HG02678 (cell line): ENCODE results near the gene PARD3B.

Experiments
- ATAC-seq: cut with Tn5 transposase; IDR thresholded peaks from one replicate; pipeline ENCODE4 v1.9.1; 2021; ENCODE audit warnings: mild to moderate bottlenecking, moderate library complexity; ENCODE audit not compliant: unreplicated experiment

Gene PARD3B

DNA sequence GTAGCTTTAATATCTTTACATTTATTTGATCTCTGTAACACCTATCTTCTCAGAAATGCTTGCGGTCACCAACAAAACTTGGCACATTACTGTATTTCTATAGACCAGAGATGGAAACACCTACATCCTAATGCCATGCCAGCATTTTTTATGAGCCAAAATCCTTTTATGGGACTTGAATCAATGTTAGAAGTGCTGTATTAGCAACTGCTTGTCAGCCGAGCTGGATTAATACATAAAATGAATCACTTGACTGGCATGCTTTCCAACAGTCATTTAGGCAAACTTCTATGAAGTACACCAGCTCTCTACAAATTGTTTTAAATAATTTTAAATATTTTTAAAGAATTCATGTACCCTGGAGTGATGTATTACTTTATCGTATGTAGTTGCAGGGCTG, 864.1 kb downstream of the PARD3B start:
- ATAC-seq: no peak

DNA sequence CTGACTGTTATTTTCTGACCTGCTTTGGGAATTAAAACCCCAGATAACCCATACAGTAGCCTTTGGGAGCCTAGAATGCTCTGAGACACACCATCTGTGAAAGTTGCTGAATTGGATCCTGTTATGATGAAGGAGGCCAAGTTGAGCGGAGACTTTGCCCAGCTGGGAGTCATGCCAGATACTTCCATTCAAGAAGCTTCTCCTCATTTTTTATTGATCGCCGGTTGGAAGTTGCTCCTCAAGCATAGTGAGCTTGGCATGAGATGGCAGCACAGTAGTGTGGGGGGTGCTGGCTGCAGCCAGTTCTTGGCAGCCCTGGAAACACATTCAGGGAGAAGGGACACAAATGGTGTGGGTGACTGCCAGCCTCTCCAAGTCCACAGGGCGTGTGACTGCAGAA, 866.3 kb downstream of the PARD3B start:
- no peak for ATAC-seq

DNA sequence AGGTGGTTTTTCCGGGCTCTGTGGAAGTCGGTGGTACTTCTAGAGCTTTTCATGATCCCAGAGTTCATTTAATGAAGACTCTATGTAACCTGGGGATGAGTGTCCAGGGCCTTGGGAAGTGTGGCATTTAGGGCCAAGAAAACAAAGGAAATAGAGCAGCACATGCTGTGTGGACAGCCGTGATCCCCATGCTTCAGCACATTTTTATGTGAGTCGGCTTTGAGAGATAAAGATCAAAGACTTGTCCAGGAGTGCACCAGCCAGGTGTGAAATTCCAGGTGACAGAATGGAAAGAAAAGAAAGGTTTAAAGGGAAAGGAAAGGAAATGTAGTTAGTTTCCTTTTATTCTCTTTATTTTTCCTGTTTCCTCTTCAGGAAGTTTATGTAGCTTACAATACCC, 879.1 kb downstream of the PARD3B start:
- ATAC-seq: no peak

DNA sequence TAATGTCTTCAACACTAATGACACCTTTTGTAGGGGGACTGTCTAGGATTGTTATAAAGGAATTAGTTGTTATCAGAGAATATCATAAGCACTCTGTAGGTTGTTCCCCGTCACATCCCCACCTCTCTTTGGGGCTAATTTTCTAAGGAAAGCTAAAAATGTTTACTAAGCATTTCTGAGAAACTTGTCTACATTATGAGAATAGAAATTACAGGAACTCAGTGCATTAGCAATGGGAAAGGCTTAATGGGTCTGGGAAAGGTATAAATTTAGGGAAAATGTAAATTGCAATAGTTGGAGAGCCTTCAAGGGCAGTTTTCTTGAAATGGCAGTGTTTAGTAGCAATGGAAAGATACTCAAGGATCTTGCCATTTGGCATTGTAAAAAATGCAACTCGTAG, 879.8 kb downstream of the PARD3B start:
- ATAC-seq: no peak

DNA sequence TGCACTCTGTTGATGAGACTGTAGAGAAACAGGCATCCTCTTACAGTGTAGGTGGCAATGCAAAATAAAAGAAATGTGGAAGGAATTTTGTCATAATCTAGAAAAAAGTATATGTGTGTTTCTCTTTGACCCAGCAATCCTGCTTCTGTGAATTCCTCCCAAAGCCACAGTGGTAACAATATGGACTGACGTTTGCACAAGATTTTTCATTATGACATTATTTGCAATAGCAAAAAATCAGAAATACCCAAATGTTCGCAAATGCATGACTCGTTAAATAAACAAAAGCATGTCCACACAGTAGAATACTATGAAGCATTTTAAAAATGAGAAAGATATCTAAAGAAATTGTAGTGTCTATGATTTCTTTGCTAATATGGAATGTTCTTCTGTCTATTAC, 881.8 kb downstream of the PARD3B start:
- no peak for ATAC-seq

DNA sequence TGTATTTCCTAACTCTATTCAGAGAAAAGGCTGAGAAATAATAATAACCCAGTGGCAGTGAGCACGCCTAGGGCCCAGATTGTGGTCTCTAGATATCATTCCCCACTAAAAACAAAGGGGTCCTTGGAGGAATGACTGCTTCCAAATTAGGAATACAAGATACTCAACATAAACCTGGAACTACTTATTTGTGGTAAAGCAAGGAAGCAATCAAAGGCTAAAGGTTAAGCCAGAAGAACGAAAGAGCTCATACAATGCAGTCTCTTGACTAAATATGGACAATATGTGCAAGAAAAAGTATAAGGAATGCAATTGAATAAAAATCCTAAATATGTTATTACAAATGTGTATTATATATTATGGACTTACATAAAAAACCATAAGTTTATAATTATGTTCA, 883.5 kb downstream of the PARD3B start:
- no peak for ATAC-seq

DNA sequence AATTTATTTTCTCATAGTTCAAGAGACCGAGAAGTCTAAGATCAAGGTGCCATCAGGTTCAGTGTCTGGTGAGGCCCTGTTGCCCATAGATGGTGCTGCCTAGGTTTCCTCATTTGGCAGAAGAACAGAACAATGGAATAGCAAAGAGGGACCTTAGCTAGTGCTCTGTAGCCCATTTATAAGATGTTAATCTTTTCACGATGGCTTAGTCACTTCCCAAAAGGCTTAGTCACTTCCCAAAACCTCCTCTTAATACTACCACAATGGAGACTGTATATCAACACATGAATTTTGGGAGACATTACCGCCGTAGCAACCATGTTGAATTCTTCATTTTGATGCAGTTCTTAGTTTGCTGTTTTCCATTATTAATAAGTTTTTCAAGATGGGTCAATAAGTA, 890.7 kb downstream of the PARD3B start:
- ATAC-seq: no peak

DNA sequence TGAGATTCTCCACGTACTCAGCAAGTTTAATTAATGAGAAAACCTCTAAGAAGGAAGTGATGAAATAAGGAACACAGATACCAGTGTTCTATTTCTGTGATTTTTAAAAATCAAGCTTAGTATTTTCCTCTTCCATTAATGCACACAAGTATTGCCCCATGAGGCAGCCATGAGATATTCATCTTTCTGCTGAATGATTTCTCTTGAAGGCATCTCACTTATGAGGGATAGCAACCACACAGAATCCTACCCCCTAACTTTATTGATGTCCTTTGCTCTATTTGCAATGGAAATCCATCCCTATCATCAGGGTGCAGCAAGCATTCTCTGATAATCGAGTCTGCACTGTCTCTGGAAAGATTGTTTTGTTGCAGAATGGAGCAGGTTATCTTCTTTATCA, 893.0 kb downstream of the PARD3B start:
- no peak for ATAC-seq

DNA sequence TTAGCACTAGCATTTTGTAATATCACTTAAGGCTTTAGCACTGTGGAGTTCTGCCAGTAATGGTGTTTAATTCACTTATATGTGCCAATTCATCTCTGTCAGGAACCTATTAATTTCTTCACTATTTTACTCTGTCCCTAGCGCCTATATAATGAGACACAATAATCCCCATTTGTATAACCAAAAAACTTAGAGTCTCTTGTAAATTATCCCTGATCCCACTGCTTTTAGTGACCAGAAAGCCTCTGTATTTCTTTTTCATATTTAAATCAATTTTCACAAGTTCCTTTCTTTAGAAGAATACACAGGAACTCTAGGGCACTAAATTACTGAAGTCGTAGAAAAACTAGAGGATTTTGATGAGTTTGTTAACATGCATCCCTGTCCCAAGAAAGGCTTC, 894.3 kb downstream of the PARD3B start:
- no peak for ATAC-seq

DNA sequence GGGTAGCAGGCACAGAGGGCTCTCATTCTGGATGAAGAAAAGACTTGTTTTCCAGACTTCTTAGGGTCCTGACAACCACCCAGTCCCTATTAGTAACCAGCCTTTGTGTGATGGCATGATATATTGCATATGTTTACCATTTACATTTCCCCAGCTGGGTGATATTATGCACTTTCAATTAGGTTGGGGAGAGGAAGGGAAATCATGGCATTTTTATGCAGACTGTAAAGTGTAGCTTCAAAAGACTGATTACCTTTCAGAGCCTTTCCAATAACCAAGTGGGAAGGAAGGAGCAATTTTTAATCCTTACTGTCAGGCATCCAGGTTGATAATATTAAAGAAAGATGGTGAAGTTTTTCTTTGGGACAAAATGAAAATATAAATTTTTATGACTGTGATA, 896.2 kb downstream of the PARD3B start:
- no peak for ATAC-seq

DNA sequence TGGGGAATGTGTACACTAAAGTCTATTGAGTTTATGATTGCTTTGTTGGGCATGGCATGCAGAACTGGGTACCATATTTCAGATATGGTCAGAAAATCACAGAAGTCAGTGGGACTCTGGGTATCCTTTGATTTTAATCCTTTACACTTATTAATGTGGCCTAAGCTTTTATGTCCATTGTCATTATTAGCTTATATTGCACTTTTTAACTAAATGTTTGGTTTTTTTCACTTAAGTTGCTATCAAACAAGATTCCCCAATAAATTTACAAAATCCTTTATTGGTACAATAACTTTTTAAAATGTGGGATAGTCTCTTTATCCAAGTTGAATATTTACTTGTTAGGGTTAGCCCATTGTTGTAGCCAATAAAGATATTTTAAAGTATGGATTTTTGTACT, 902.9 kb downstream of the PARD3B start:
- no peak for ATAC-seq

DNA sequence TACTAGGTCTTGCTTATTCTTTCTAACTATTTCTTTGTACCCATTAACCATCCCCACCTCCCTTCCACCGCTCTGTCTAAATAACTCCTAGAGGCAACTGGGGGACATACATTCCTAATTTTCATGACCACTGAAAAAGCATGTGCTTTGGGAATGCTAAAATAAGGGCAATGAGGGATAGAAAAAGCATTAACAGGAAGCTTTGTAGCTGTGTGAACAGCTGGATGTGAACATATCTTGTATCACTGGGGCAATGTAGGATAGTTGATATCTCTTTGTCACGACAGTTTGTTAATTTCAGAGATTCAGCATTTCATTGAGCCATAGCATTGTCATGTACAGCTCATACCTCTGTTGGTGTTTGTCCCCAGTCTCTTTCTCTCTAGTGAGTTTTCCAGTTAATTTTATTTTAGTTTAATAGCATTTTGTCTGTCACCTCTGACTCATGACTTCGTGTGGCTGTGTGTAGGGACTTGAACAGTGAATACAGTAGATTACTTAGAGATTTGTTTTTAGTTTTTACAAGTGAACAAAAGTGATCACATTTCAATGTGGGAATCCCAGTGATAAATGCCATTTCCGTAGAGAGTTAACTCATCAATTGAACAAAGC, 906.7 kb downstream of the PARD3B start:
- no peak for ATAC-seq

DNA sequence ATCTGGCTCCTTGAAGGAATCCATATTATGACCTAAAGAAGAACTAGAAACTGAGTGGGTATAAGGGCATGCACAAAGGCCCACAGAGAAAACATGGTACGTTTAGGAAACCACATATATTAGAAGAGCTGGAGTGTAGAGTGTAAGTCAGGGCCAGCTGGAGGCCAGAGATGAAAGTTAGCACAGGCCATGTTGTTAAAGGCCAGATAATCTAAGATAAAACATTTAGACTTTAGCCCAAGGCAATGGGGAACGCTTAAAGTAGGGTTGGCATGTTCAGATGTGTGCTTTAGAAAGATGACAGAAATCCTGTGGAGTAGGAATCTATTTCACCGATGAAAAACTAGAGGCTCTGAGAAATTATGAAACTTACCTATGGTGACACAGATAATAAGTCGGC, 907.9 kb downstream of the PARD3B start:
- ATAC-seq: no peak

DNA sequence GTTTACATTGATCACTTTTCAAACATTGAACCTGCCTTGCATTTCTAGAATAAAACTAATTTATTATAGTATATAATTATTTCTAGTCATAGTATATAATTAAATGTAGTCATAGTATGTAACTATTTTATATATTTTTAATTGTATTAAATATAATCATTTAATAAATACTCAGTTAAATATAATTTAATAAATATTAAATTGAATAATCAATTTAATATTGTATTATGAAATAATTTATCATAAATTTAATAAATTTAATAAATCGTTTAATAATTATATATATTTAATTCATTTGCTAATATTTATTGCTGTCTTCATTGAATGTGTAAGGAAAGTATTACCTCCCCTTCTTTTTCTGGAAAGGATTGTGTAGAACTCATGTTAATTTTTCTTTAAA, 911.4 kb downstream of the PARD3B start:
- ATAC-seq: no peak

DNA sequence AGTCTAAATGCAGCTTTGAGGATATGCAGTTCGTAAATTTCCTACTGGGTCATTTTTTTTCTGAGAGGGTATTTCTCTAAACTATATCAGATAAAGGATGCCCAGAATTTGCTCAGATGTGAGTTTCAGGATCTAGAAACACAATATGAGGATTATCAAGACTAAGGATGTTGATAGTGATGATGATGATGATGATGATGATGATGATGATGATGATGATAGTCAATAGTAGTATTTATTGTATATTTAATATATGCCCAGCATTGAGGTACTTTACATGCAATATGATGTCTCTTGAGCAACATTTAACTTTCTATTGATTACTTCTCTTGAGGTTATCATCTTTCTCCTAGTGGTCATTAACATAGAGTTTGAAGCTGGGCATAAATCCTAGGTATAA, 914.9 kb downstream of the PARD3B start:
- no peak for ATAC-seq

DNA sequence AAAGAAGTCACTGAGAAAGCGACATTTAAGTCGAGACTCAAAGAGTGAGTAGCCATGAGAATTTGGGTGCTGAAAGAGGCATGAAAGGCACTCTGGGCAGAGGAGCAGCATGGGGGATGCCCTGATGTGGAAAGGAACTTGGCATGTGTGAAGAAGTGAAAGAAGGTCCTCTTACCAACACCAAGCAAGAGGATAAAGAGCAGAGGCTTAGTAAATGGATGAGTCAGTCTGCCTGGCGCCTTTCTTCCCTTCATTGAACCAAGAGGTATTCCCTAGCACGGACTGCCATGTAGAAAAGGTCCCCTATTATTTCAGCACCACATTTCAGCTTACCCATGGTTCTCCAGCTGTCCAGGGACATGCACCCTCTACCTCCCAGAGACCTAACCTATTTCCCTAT, 915.9 kb downstream of the PARD3B start:
- no peak for ATAC-seq

DNA sequence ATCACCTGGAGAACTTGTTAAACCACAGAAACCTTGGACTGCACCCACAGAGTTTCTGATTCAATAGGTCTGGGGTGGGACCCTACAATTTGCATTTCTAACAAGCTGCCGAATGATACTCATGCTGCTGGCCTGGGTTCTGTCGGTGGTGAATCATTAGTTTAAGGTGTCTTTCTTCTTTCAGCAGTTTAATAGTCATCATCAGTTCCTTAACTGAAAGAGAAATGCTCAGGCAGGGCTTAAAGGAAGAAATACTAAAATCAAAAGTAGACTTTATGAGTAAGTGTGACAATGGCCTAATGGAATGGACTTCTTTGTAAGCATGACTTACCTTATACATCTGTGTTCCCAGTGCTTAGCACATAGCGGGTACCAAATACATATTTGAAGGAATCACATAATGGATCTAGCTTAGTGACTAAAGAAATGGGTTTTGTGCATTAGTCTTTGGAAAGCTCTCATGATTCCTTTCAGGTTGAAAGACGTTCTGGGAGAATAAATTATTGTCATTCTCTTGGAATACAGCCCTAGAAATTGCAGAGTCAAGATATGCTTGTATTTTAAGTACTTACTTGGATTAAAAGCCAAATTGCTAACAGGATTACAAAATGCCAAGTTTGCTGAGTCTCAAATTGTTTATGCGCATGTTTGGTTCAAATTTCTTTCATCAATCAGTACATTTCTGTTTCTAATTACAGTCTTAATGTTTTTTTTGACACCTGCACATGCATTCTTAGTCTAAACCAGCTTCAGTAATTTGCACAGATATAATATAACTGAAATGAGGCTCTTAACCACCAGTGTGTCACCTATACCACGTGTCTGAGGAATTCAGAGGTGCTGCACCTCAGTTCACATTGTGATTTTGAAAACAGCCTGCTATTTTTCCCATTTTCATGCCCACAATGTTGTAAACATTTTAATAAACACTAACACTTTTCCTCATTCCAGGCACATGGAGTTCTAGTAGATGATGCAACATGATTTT, 916.7 kb downstream of the PARD3B start:
- ATAC-seq: no peak

DNA sequence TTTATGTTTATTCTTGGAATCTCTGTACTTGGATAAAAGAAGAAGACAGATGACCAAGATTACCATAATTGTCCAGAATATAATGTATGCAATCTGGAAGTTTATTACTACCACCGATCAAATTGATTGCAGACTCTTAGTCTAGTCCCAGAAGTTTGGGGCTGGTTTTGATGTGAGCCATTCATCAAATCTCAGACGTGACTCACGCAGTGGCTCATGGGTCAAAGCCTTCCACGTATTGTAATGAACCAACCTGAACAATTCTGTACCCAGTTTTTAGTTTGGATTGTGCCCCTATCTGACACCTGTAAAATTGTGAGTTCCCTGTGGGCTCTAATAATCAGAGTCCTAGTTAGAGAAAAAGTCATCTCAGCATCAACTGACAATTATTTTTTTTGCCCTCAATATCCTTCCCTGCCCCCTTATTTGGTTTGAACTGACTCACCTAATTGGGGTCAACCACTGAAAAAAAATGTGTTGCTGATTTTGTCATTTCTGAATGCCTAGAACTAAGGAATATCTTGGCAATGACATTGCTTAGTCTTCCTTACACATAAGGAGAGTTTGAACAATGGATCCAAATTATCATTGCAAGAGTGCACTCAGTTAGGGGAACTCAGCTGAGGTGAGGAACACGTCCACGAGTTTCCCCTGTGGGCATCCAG, 917.5 kb downstream of the PARD3B start:
- ATAC-seq: no peak

DNA sequence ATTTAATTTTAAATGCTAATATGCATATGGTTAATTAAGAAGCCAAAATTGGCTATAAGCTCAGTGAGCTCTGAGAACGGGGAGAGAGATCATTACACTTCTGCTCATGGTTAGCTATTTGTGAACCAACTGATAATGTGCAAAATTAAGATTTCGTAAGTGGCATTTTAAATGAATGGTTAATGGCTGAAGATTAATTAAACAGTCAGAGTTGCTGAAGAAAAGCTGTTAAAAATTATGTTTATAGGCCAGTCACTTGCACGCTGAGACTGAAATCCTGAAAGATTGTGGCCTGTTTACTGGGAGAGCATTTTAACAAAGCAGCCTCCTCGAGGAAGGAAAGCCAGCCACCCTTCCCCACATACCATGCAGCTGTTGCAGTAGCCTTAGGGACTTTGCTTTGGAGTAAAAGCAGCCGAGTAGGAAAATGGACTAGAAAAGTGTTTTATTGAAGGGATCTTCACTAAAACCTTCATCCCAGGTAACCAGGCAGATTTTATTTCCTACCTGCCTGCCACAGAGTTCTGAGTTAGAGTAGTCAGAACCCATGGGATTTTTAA, 918.3 kb downstream of the PARD3B start:
- no peak for ATAC-seq

DNA sequence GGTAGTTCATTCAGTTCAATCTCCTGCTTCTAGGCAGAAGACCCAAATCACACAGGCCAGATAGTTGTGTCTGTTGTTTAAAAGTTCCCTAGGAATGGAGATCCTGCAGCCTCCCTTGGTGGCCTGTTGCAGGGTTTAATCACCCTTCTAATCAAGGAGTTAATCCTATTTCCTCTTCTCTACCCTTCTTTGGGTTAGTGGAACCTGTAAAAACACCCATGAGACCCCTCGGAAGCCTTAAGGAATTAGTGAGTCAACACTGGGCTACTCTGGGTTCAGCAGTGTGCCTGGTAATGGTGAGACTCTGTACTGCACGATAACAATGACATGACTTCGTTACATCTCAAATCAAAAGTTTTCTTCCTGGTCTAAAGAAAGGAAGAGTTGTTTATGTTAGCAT, 919.4 kb downstream of the PARD3B start:
- no peak for ATAC-seq

DNA sequence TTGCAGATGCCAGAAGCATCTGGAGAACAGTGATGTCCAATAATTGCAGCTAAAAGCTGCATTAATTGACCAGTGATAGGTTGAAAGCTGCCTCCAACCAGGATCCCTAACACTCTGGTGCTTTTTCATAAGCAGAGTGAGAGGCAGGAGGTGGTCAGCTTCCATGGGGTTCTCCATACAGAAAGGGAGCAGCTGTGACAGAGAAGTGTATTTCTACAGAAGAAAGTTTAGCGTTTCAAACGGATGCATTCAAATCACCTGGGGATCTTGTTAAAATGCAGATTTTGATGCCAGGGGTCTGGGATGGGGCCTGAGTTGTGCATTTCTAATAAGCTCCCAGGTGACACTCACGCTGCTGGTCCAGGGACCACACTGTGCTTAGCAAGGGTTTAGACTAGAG, 920.5 kb downstream of the PARD3B start:
- ATAC-seq: no peak

DNA sequence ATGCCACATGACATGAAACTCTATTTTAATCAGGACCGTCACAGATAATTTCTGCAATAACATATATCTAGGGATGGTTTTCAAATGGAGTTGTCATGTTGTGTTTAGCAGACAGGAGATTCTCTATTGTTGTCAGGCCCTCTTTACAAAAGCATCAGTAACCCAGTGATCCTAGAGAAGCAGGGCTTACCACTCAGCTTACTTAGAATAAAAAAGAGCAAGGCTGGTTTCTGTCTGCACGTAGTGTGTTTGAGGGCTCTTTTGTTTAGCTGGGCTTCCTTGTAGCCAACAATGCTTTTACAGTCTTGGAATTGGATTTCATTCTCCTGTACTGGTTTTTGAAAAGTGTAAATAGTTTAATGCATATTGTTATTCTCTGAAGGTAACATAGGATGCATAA, 926.5 kb downstream of the PARD3B start:
- no peak for ATAC-seq
